ENCODE data around the gene RIC3. TPM values are rescaled to one million over a fixed set of nuclear protein-coding genes. Genes with fewer than 3 reads are reported as not detected.

The RIC3 gene
- total and polyA plus RNA-seq, 2 of the 8 experiments (the other 6 are each of a cell fraction or from before 2014, with no cell fraction given) = 6.4 to 15.5 TPM

DNA sequence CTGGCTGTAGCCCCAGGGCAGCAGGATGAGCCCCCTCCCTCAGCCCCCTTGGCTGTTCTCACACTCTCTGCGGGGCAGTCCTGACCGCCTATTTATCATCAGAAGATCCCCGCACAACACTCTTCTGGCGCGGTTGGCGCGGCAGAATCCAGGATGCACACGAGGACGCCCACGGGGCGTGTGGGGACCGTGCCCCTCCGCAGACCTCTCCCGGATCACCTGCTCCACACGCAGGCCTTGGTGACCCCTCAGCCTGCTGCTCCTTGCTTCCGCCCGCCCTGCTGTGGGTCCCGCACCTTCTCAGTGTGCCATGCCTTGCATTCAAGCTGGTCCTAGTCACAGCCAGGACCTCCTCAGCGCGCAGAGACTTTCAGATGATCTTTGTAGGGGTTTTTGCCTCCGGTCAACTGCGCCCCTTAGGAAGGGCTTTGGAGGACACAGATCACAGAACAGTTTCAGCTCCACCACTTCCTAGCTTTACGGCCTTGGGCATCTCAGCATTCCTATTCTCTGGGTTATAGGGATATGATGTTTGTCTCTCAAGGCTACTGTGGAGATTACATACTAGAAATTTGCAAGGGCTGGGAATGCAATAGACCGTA is 88.7 kb downstream of the RIC3 start:
- peak overlapping the region; percentile 3; the same call in 1 of the 2 replicates for H3K18ac ChIP-seq (ENCODE audit: extremely low read depth, low read length)
- 84% methylated on average over 24 of the region's 24 CpGs; no CpG with 5 or more reads in 1 of the 2 experiments for WGBS, 2 experiments (ENCODE audit: extremely low coverage in 1 of 2, insufficient coverage in 1 of 2, insufficient read length in 1 of 2, insufficient replicate concordance in 2 of 2, low coverage in 1 of 2, low lambda C conversion rate in 2 of 2, missing lambda C conversion rate in 1 of 2)
- peaks cover 0 to 18% (median 13%) of the 10 kb centered on the region in 4 experiments; a peak in 5 of 7 replicates for H3K27me3 ChIP-seq (replicated peaks in 1 of 4; ENCODE audit: control insufficient read depth in 3 of 4, extremely low read depth in 1 of 4, insufficient read depth in 3 of 4, low read length in 3 of 4)
- no peak overlapping the region; the same call in 1 of the 2 replicates for H4K8ac ChIP-seq (ENCODE audit: extremely low read depth, insufficient read depth, low read length)
- H3K79me2 ChIP-seq (ENCODE audit: control insufficient read depth in 1 of 2, insufficient read depth in 2 of 2, low read length in 2 of 2) = peaks cover 0 to 4% of the 10 kb centered on the region in 2 experiments; a peak in 1 of 4 replicates
- H2BK5ac ChIP-seq (ENCODE audit: low read depth, low read length) = no peak overlapping the region
- H3K27ac ChIP-seq (ENCODE audit: low read depth, low read length) = no peak overlapping the region
- H3K56ac ChIP-seq (replicated peaks; ENCODE audit: insufficient read length, low read depth, low read length) = no peak overlapping the region
- H3K23ac ChIP-seq (ENCODE audit: insufficient read length) = no peak overlapping the region
- H2AFZ ChIP-seq (ENCODE audit: low read length) = peak overlapping the region; percentile 97
- no peak overlapping the region for H4K91ac ChIP-seq (replicated peaks; ENCODE audit: insufficient read length, low read length)
- H3K4me3 ChIP-seq (ENCODE audit: extremely low read depth in 1 of 4, insufficient read depth in 2 of 4, low read depth in 3 of 4, low read length in 4 of 4) = peak overlapping the region; percentile 41 to 73 (median 51)
- H3K9me3 ChIP-seq (ENCODE audit: insufficient read depth in 2 of 2, low read depth in 1 of 2, low read length in 1 of 2) = no peaks in the 10 kb centered on the region
- peaks cover 0 to 15% of the 10 kb centered on the region in 2 experiments for H4K20me1 ChIP-seq (replicated peaks in 1 of 2; ENCODE audit: control insufficient read depth in 1 of 2, insufficient read depth in 2 of 2, low read length in 2 of 2)
- H3K4me1 ChIP-seq (replicated peaks in 1 of 4; ENCODE audit: control insufficient read depth in 3 of 4, insufficient read depth in 4 of 4, low read length in 3 of 4) = peaks cover 10 to 39% (median 24%) of the 10 kb centered on the region in 4 experiments
- no peak for DNase-seq (ENCODE audit: low read depth in 1 of 2, low spot score in 2 of 2)
- no peak overlapping the region for H2BK20ac ChIP-seq (ENCODE audit: low read length)
- peaks cover 10% of the 10 kb centered on the region; the same call in 1 of the 2 replicates for H3K23me2 ChIP-seq (ENCODE audit: low read depth, low read length)
- CTCF ChIA-PET (ENCODE audit: partially characterized antibody) = interaction anchor here (0.8 to 30.2 kb wide), 9 partner anchors 11 to 113 kb away, joined by 3 to 1283 read pairs (median 13); no protein-coding TSS in a partner anchor
- no peak overlapping the region for H2AK5ac ChIP-seq (ENCODE audit: low read depth, low read length)
- no peak overlapping the region for H3K9ac ChIP-seq (replicated peaks in 1 of 4; ENCODE audit: extremely low read depth in 1 of 4, low read depth in 3 of 4, low read length in 3 of 4)
- no peak overlapping the region for H2BK120ac ChIP-seq (replicated peaks; ENCODE audit: low read depth, low read length)
- no peak overlapping the region for H4K5ac ChIP-seq (ENCODE audit: insufficient read length, low read depth, low read length)
- peak overlapping the region; percentile 96; the same call in 1 of the 2 replicates for H2BK15ac ChIP-seq (ENCODE audit: low read length)
- H3K4me2 ChIP-seq (ENCODE audit: insufficient read depth in 1 of 2, low read depth in 2 of 2, low read length in 2 of 2) = peak overlapping the region; percentile 82 to 83
- no peak overlapping the region; the same call in 1 of the 2 replicates for H2BK12ac ChIP-seq (ENCODE audit: low read depth, low read length)
- TF ChIP-seq EP300 (IDR thresholded peaks at IDR 0.05; ENCODE audit: borderline replicate concordance in 1 of 2, low read depth in 2 of 2, low read length in 2 of 2) = no peak
- no peak for FAIRE-seq
- H3K36me3 ChIP-seq (ENCODE audit: control insufficient read depth in 2 of 4, insufficient read depth in 4 of 4, low read length in 3 of 4) = no peaks in the 10 kb centered on the region
- peaks cover 12% of the 10 kb centered on the region; the same call in 1 of the 2 replicates for H3K79me1 ChIP-seq (ENCODE audit: low read depth, low read length)
- H3K4ac ChIP-seq (replicated peaks; ENCODE audit: insufficient read length, low read depth, low read length) = no peak overlapping the region
- H3K14ac ChIP-seq (ENCODE audit: insufficient read length) = no peak overlapping the region
- POLR2A ChIA-PET (ENCODE audit: partially characterized antibody) = interaction anchor here (1.0 to 1.3 kb wide), 3 partner anchors 13 to 89 kb away, joined by 3 to 5 read pairs (median 3); no protein-coding TSS in a partner anchor
